Astrocyte (in vitro differentiated cells and primary cell): ENCODE data around the gene PTPRD. TPM values are rescaled to one million over a fixed set of nuclear protein-coding genes. Genes with fewer than 3 reads are reported as not detected.

Source experiments
- DNase-seq: peaks from one replicate; pipeline ENCODE4 v3.0.0-alpha.2; 2010; ENCODE audit warnings: low read depth
- FAIRE-seq: peaks from 2 replicates; lab custom pipeline; 2011; peaks lifted over from hg19 to GRCh38; lab: Jason Lieb, UNC
- H2AFZ ChIP-seq: 2 replicates; pipeline ENCODE4 v1.6.0; 2012; ENCODE audit warnings: low read depth, low read length, inconsistent platforms
- H3K27ac ChIP-seq: 2 replicates; pipeline ENCODE4 v1.5.1; 2011; ENCODE audit warnings: low read depth, low read length, inconsistent platforms
- H3K27me3 ChIP-seq: 2 replicates; pipeline ENCODE4 v1.6.0; 2011; ENCODE audit warnings: low read length, inconsistent platforms; ENCODE audit not compliant: insufficient read depth
- H3K36me3 ChIP-seq: 2 replicates; pipeline ENCODE4 v1.5.1; 2011; ENCODE audit warnings: low read length, inconsistent platforms; ENCODE audit not compliant: insufficient read depth
- H3K4me1 ChIP-seq: 2 replicates; pipeline ENCODE4 v1.5.1; 2011; ENCODE audit warnings: low read length, inconsistent platforms; ENCODE audit not compliant: insufficient read depth
- H3K4me2 ChIP-seq: 2 replicates; pipeline ENCODE4 v1.6.0; 2012; ENCODE audit warnings: low read length, inconsistent platforms
- H3K4me3 ChIP-seq: 2 replicates; pipeline ENCODE4 v1.5.1; 2011; ENCODE audit warnings: low read depth, mild to moderate bottlenecking, low read length, inconsistent platforms; ENCODE audit not compliant: insufficient read depth
- H3K79me2 ChIP-seq: 2 replicates; pipeline ENCODE4 v1.6.0; 2012; ENCODE audit warnings: mild to moderate bottlenecking, low read length, inconsistent platforms; ENCODE audit not compliant: insufficient read depth
- H3K9ac ChIP-seq: 2 replicates; pipeline ENCODE4 v1.6.0; 2012; ENCODE audit warnings: mild to moderate bottlenecking, low read length, inconsistent platforms
- H3K9me3 ChIP-seq: 2 replicates; pipeline ENCODE4 v1.5.1; 2012; ENCODE audit warnings: low read depth, mild to moderate bottlenecking, low read length, inconsistent platforms; ENCODE audit not compliant: insufficient read depth
- H4K20me1 ChIP-seq: 2 replicates; pipeline ENCODE4 v1.6.0; 2012; ENCODE audit warnings: low read length, inconsistent platforms; ENCODE audit not compliant: insufficient read depth
- H3K27ac Mint-ChIP-seq: one replicate; pipeline ENCODE4 v1.8.0; 2021; ENCODE audit warnings: mild to moderate bottlenecking, mixed read lengths; ENCODE audit not compliant: unreplicated experiment
- H3K27me3 Mint-ChIP-seq: one replicate; pipeline ENCODE4 v1.8.0; 2021; ENCODE audit warnings: low read depth, mixed read lengths; ENCODE audit not compliant: unreplicated experiment
- H3K36me3 Mint-ChIP-seq: one replicate; pipeline ENCODE4 v1.8.0; 2021; ENCODE audit warnings: low read depth, mixed read lengths; ENCODE audit not compliant: unreplicated experiment
- H3K4me1 Mint-ChIP-seq: one replicate; pipeline ENCODE4 v1.8.0; 2021; ENCODE audit warnings: low read depth, mixed read lengths; ENCODE audit not compliant: unreplicated experiment
- H3K4me3 Mint-ChIP-seq: one replicate; pipeline ENCODE4 v1.8.0; 2021; ENCODE audit warnings: mild to moderate bottlenecking, moderate library complexity, mixed read lengths; ENCODE audit not compliant: unreplicated experiment
- H3K9me3 Mint-ChIP-seq: one replicate; pipeline ENCODE4 v1.8.0; 2021; ENCODE audit warnings: mild to moderate bottlenecking, mixed read lengths; ENCODE audit not compliant: unreplicated experiment
- EZH2 ChIP-seq: IDR thresholded peaks from 2 replicates; pipeline ENCODE4 v1.6.1; 2012; ENCODE audit warnings: mild to moderate bottlenecking, low read length, inconsistent platforms; ENCODE audit not compliant: insufficient read depth
- total RNA-seq: library from RNA; stranded (reverse); gene quantifications from 2 replicates; pipeline ENCODE4 v1.2.1, GENCODE V29; 2021
- TF ChIP-seq, protein P1 (sequence below): IDR thresholded peaks from 2 replicates; pipeline ENCODE4 v1.5.1; 2011; ENCODE audit warnings: low read depth, mild to moderate bottlenecking, inconsistent platforms, low read length, moderate library complexity; ENCODE audit not compliant: insufficient read depth

PTPRD gene
- total RNA-seq, 1 donor from 2014 or later = 88.1 TPM

GRCh38 chr9:8474937-8475336, 2137.9 kb downstream of the PTPRD start:
- H3K9ac ChIP-seq = no peak overlapping the region
- no peaks in the 10 kb centered on the region for H4K20me1 ChIP-seq
- no peak for TF ChIP-seq EZH2
- TF ChIP-seq, protein P1, sequence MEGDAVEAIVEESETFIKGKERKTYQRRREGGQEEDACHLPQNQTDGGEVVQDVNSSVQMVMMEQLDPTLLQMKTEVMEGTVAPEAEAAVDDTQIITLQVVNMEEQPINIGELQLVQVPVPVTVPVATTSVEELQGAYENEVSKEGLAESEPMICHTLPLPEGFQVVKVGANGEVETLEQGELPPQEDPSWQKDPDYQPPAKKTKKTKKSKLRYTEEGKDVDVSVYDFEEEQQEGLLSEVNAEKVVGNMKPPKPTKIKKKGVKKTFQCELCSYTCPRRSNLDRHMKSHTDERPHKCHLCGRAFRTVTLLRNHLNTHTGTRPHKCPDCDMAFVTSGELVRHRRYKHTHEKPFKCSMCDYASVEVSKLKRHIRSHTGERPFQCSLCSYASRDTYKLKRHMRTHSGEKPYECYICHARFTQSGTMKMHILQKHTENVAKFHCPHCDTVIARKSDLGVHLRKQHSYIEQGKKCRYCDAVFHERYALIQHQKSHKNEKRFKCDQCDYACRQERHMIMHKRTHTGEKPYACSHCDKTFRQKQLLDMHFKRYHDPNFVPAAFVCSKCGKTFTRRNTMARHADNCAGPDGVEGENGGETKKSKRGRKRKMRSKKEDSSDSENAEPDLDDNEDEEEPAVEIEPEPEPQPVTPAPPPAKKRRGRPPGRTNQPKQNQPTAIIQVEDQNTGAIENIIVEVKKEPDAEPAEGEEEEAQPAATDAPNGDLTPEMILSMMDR = no peak
- no peaks in the 10 kb centered on the region for H3K27me3 ChIP-seq
- FAIRE-seq (no peak), DNase-seq (no peak)
- H2AFZ ChIP-seq = no peak overlapping the region
- no peak overlapping the region for H3K4me3 ChIP-seq
- Mint-ChIP-seq H3K27ac (no peak overlapping the region), H3K4me1 (no peaks in the 10 kb centered on the region), H3K36me3 (no peaks in the 10 kb centered on the region), H3K9me3 (no peaks in the 10 kb centered on the region), H3K4me3 (no peak overlapping the region), H3K27me3 (no peaks in the 10 kb centered on the region)
- no peaks in the 10 kb centered on the region for H3K9me3 ChIP-seq
- H3K36me3 ChIP-seq = no peaks in the 10 kb centered on the region
- no peak overlapping the region for H3K4me2 ChIP-seq
- H3K27ac ChIP-seq = no peak overlapping the region
- no peaks in the 10 kb centered on the region for H3K79me2 ChIP-seq
- no peaks in the 10 kb centered on the region for H3K4me1 ChIP-seq

- no peak for TF ChIP-seq EZH2
- TF ChIP-seq, protein P1 = no peak
- H3K4me1 ChIP-seq = no peaks in the 10 kb centered on the region
- no peak overlapping the region for H3K4me3 Mint-ChIP-seq
- H3K4me2 ChIP-seq = no peak overlapping the region
- no peak overlapping the region for H3K4me3 ChIP-seq
- no peaks in the 10 kb centered on the region for H3K79me2 ChIP-seq
- no peak overlapping the region for H3K27ac Mint-ChIP-seq
- no peaks in the 10 kb centered on the region for H3K36me3 Mint-ChIP-seq
- H3K27me3 Mint-ChIP-seq = no peaks in the 10 kb centered on the region
- FAIRE-seq (no peak), DNase-seq (no peak)
- H3K27ac ChIP-seq = no peak overlapping the region
- no peak overlapping the region for H2AFZ ChIP-seq
- H3K27me3 ChIP-seq = no peaks in the 10 kb centered on the region
- H4K20me1 ChIP-seq = no peaks in the 10 kb centered on the region
- no peaks in the 10 kb centered on the region for H3K9me3 ChIP-seq
- H3K36me3 ChIP-seq = no peaks in the 10 kb centered on the region
- no peaks in the 10 kb centered on the region for H3K9me3 Mint-ChIP-seq
- H3K9ac ChIP-seq = no peak overlapping the region
- no peaks in the 10 kb centered on the region for H3K4me1 Mint-ChIP-seq
Measured at GRCh38 chr9:8473244-8474020, 2139.4 kb downstream of the PTPRD start.

DNA sequence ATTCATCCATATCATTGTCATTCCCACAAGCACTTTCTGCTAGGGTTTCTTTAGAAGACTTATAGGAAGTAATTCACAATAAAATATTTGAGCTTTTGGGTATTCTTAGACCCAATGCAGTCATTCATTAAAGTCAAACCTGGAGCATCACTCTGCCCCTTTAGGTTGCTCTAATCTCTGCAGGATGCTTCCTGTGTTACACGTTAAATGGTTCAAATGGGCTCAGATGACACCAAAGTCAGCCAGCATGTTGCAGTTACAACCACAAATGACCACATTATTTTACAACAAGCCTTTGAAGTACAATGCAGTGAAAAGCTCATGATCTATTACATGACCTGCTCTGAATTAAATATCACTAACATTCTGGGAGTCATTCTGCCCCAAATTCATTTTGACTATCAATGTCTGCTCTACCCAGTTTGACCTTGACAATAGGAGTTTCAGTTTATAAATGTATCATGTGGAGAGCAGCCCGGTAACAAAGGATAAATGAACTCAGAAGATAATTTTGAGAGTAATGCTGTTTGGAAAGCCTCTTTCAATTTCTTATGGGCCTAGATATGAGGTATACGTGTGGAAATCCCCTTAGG, 2144.7 kb downstream of the PTPRD start:
- Histone ChIP-seq H3K36me3 (no peaks in the 10 kb centered on the region), H3K4me3 (no peak overlapping the region), H4K20me1 (no peaks in the 10 kb centered on the region), H2AFZ (no peak overlapping the region), H3K27me3 (no peaks in the 10 kb centered on the region), H3K4me1 (no peaks in the 10 kb centered on the region), H3K9ac (no peak overlapping the region), H3K79me2 (no peaks in the 10 kb centered on the region), H3K4me2 (no peak overlapping the region), H3K9me3 (no peaks in the 10 kb centered on the region), H3K27ac (no peak overlapping the region)
- DNase-seq (no peak), FAIRE-seq (no peak)
- H3K27ac Mint-ChIP-seq = no peak overlapping the region
- no peaks in the 10 kb centered on the region for H3K36me3 Mint-ChIP-seq
- no peaks in the 10 kb centered on the region for H3K27me3 Mint-ChIP-seq
- no peak for TF ChIP-seq EZH2
- TF ChIP-seq, protein P1 = no peak
- H3K4me1 Mint-ChIP-seq = no peaks in the 10 kb centered on the region
- H3K4me3 Mint-ChIP-seq = no peak overlapping the region
- H3K9me3 Mint-ChIP-seq = no peaks in the 10 kb centered on the region
